ENCODE data around the gene NAMPT.
"Not testable (repeated sequence)": the region's sequence is repeated elsewhere in the genome, so short reads cannot be mapped to it uniquely, and the experiment has no call there.

Gene NAMPT

GRCh38 chr7:106216517-106216922 lies 68.3 kb downstream of the NAMPT start:
- no CpG with 5 or more reads among the region's 2 CpGs for WGBS (ENCODE audit: insufficient coverage, insufficient read length)
- DNase-seq (ENCODE audit: low read depth, low spot score): no peak
- H3K4me1 ChIP-seq (ENCODE audit: control insufficient read depth, insufficient read depth, low read length): no peaks in the 10 kb centered on the region
- H3K27me3 ChIP-seq (ENCODE audit: control insufficient read depth, insufficient read depth, low read length): no peaks in the 10 kb centered on the region
- no peaks in the 10 kb centered on the region for H3K9me3 ChIP-seq (ENCODE audit: control insufficient read depth, insufficient read depth, low read length)
- H3K27ac ChIP-seq (ENCODE audit: low read length): no peak overlapping the region
- no peak overlapping the region for H3K4me3 ChIP-seq (ENCODE audit: low read length)
- H3K36me3 ChIP-seq (ENCODE audit: control insufficient read depth, insufficient read depth, low read length): no peaks in the 10 kb centered on the region

DNA sequence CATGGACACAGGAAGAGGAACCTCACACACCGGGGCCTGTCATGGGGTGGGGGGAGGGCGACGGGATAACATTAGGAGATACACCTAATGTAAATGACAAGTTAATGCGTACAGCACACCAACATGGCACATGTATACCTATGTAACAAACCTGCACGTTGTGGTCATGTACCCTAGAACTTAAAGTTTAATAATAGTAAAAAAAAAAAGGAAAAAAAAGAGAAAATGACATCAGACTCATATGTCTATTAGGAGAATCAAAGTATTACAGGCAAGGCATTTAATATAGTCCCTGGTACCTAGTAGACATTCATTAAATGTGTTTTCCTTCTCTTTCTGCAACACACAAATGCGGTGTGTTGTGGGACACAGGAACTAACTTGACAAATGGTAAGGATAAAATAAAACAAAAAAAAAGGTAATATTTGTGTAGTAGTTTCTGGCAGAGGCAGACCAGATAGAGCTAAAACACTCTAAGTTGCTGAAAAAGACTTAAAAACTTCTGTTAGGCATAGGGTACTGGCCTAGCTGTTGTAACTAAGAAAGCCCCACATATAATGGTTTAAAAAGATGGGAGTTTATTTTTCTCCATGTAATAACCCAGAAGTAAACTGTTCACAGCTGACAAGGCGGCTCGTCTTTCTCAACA lies 68.8 kb downstream of the NAMPT start:
- Histone ChIP-seq H3K4me3 (ENCODE audit: low read length) (no peak overlapping the region), H3K4me1 (ENCODE audit: control insufficient read depth, insufficient read depth, low read length) (no peaks in the 10 kb centered on the region), H3K9me3 (ENCODE audit: control insufficient read depth, insufficient read depth, low read length) (no peaks in the 10 kb centered on the region), H3K36me3 (ENCODE audit: control insufficient read depth, insufficient read depth, low read length) (no peaks in the 10 kb centered on the region), H3K27ac (ENCODE audit: low read length) (no peak overlapping the region), H3K27me3 (ENCODE audit: control insufficient read depth, insufficient read depth, low read length) (no peaks in the 10 kb centered on the region)
- no peak for DNase-seq (ENCODE audit: low read depth, low spot score)
- WGBS (ENCODE audit: insufficient coverage, insufficient read length): no CpG with 5 or more reads among the region's 8 CpGs

GRCh38 chr7:106208944-106209343 lies 75.8 kb downstream of the NAMPT start:
- not testable (repeated sequence) for H3K4me1 ChIP-seq (ENCODE audit: control insufficient read depth, insufficient read depth, low read length)

DNA sequence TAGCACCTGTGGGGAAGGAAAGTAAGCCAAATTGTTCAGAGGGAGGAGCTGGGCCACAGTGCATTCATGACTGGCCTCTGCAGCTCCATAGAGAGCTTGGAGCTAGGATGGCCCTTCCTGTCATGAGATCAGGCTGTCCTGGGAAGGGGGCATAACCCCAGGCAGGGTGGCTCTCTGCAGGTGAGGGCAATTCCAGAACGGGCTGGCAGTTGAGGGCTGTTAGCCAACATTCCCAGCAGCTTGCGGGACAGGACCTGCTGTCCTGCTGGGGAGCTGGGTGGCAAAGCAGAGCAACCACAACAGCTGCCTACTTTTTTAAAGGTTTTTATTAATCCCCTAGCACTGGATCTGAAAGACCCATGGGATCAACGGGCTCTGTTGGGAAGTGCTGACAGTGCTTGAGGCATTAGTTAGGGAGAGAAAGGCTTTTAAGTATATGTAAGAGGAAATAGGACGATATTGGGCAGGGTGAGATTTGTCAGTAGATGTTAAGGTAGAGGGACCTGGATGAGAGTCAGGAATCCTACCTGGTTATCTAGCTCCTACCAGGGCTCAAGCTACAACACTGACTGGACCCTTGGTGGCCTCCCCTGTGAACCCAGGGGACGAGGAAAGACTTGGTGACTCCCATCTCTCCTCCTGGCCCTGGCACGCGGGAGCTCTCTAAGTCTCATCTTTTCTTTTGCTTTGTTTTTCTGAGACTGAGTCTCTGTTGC lies 77.8 kb downstream of the NAMPT start:
- Histone ChIP-seq H3K27me3 (ENCODE audit: control insufficient read depth, insufficient read depth, low read length) (no peaks in the 10 kb centered on the region), H3K4me3 (ENCODE audit: low read length) (no peak overlapping the region), H3K27ac (ENCODE audit: low read length) (no peak overlapping the region), H3K4me1 (ENCODE audit: control insufficient read depth, insufficient read depth, low read length) (no peaks in the 10 kb centered on the region), H3K9me3 (ENCODE audit: control insufficient read depth, insufficient read depth, low read length) (no peaks in the 10 kb centered on the region; the same call in 1 of the 2 replicates), H3K36me3 (ENCODE audit: control insufficient read depth, insufficient read depth, low read length) (no peaks in the 10 kb centered on the region)
- WGBS (ENCODE audit: insufficient coverage, insufficient read length): 100% methylated on average over 1 of the region's 7 CpGs
- no peak for DNase-seq (ENCODE audit: low read depth, low spot score)

More at GRCh38 chr7:106208944-106209343, 75.8 kb downstream of the NAMPT start:
- H3K36me3 ChIP-seq (ENCODE audit: control insufficient read depth, insufficient read depth, low read length); H3K4me3 ChIP-seq (ENCODE audit: low read length); H3K27me3 ChIP-seq (ENCODE audit: control insufficient read depth, insufficient read depth, low read length); DNase-seq (ENCODE audit: low read depth, low spot score); H3K9me3 ChIP-seq (ENCODE audit: control insufficient read depth, insufficient read depth, low read length); H3K27ac ChIP-seq (ENCODE audit: low read length): not testable (repeated sequence)
- WGBS (ENCODE audit: insufficient coverage, insufficient read length): no CpG with 5 or more reads among the region's 7 CpGs

GRCh38 chr7:106205621-106206222 lies 79.1 kb downstream of the NAMPT start:
- H3K27ac ChIP-seq (ENCODE audit: low read length): no peak overlapping the region
- H3K4me1 ChIP-seq (ENCODE audit: control insufficient read depth, insufficient read depth, low read length): no peaks in the 10 kb centered on the region
- H3K36me3 ChIP-seq (ENCODE audit: control insufficient read depth, insufficient read depth, low read length): no peaks in the 10 kb centered on the region
- H3K27me3 ChIP-seq (ENCODE audit: control insufficient read depth, insufficient read depth, low read length): no peaks in the 10 kb centered on the region
- no peak for DNase-seq (ENCODE audit: low read depth, low spot score)
- H3K9me3 ChIP-seq (ENCODE audit: control insufficient read depth, insufficient read depth, low read length): no peaks in the 10 kb centered on the region; the same call in 1 of the 2 replicates
- no CpG with 5 or more reads among the region's 3 CpGs for WGBS (ENCODE audit: insufficient coverage, insufficient read length)
- H3K4me3 ChIP-seq (ENCODE audit: low read length): no peak overlapping the region

GRCh38 chr7:106203473-106203872 lies 81.3 kb downstream of the NAMPT start:
- WGBS (ENCODE audit: insufficient coverage, insufficient read length): no CpG with 5 or more reads among the region's 1 CpG
- no peaks in the 10 kb centered on the region for H3K4me1 ChIP-seq (ENCODE audit: control insufficient read depth, insufficient read depth, low read length)
- H3K9me3 ChIP-seq (ENCODE audit: control insufficient read depth, insufficient read depth, low read length): no peaks in the 10 kb centered on the region; the same call in 1 of the 2 replicates
- no peaks in the 10 kb centered on the region for H3K27me3 ChIP-seq (ENCODE audit: control insufficient read depth, insufficient read depth, low read length)
- DNase-seq (ENCODE audit: low read depth, low spot score): no peak
- no peaks in the 10 kb centered on the region for H3K36me3 ChIP-seq (ENCODE audit: control insufficient read depth, insufficient read depth, low read length)
- no peak overlapping the region for H3K4me3 ChIP-seq (ENCODE audit: low read length)
- H3K27ac ChIP-seq (ENCODE audit: low read length): no peak overlapping the region

DNA sequence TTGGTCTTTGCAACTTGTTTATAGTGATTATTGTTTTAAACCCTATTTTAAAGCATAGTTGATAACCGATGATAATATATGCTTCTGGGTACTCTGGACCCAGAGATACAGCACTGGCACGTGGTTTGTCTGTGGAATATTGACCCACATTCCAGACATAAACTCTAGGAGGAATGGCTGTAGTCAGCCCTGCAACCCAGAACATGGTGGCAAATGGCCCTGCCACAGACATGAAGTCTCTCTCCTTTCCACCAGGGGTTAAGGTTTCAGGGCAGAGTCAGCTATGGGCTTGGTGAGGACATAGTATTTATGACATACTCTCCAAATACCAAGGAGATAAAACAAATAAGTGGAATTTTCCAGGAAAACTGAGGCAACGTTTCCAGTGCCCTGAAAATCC lies 83.6 kb downstream of the NAMPT start:
- DNase-seq (ENCODE audit: low read depth, low spot score): no peak
- Histone ChIP-seq H3K4me1 (ENCODE audit: control insufficient read depth, insufficient read depth, low read length) (no peaks in the 10 kb centered on the region), H3K27ac (ENCODE audit: low read length) (no peak overlapping the region), H3K9me3 (ENCODE audit: control insufficient read depth, insufficient read depth, low read length) (no peaks in the 10 kb centered on the region), H3K4me3 (ENCODE audit: low read length) (no peak overlapping the region), H3K27me3 (ENCODE audit: control insufficient read depth, insufficient read depth, low read length) (no peaks in the 10 kb centered on the region), H3K36me3 (ENCODE audit: control insufficient read depth, insufficient read depth, low read length) (no peaks in the 10 kb centered on the region)
- no CpG with 5 or more reads among the region's 3 CpGs for WGBS (ENCODE audit: insufficient coverage, insufficient read length)

DNA sequence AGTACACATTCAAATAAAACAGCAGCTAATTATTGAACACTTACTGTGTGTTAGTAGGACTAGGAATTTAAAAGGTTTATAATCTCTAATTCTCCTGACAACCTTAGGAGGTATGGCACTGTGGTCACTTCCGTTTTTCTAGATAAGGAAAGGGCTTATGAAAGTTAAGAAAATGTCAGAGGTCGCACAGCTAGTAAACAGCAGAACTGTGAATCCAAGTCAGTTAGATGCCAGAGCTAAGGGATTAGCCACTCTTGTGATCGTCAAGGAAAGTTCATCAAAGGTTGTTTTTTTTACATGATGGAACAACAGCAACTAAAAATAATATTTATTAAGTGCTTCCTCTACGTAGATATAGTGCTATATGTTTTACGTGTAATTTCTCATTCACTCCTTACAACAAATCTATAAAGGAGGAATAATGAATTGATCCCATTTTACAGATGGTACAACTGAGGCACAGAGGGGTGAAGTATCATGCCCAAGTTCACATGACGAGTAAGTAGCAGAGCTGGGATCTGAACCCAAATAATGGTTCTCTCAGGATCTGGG lies 84.9 kb downstream of the NAMPT start:
- Histone ChIP-seq H3K4me3 (ENCODE audit: low read length) (no peak overlapping the region), H3K36me3 (ENCODE audit: control insufficient read depth, insufficient read depth, low read length) (no peaks in the 10 kb centered on the region), H3K9me3 (ENCODE audit: control insufficient read depth, insufficient read depth, low read length) (no peaks in the 10 kb centered on the region), H3K27ac (ENCODE audit: low read length) (no peak overlapping the region), H3K4me1 (ENCODE audit: control insufficient read depth, insufficient read depth, low read length) (no peaks in the 10 kb centered on the region), H3K27me3 (ENCODE audit: control insufficient read depth, insufficient read depth, low read length) (no peaks in the 10 kb centered on the region)
- no peak for DNase-seq (ENCODE audit: low read depth, low spot score)
- WGBS (ENCODE audit: insufficient coverage, insufficient read length): no CpG with 5 or more reads among the region's 6 CpGs

DNA sequence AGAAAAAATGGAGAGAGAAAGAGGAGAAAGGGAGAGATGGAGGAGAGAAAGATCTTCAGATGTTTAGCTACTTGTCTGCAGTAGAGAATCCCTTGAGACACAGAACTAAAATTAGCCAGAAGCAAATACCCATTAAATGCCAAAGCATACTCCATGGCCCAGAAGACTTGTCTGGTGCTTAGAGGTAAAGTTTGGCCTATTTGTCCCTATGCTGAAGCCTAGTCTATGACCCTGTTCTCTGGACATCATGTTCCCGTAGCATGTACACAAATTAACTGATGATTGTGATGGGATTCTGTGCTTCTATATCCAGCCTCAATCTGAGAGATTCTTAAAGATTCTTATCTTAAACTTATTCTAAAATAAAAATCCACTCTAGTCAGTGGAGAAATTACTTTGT lies 85.8 kb downstream of the NAMPT start:
- no peaks in the 10 kb centered on the region for H3K4me1 ChIP-seq (ENCODE audit: control insufficient read depth, insufficient read depth, low read length)
- no peak overlapping the region for H3K27ac ChIP-seq (ENCODE audit: low read length)
- H3K27me3 ChIP-seq (ENCODE audit: control insufficient read depth, insufficient read depth, low read length): no peaks in the 10 kb centered on the region
- no peak overlapping the region for H3K4me3 ChIP-seq (ENCODE audit: low read length)
- H3K36me3 ChIP-seq (ENCODE audit: control insufficient read depth, insufficient read depth, low read length): no peaks in the 10 kb centered on the region
- no peak for DNase-seq (ENCODE audit: low read depth, low spot score)
- no peaks in the 10 kb centered on the region for H3K9me3 ChIP-seq (ENCODE audit: control insufficient read depth, insufficient read depth, low read length)
- no CpG with 5 or more reads among the region's 1 CpG for WGBS (ENCODE audit: insufficient coverage, insufficient read length)
